GM12878 (cell line): ENCODE measurements around the gene NEGR1. TPM values are rescaled to one million over a fixed set of nuclear protein-coding genes. Genes with fewer than 3 reads are reported as not detected.
A peak's percentile ranks its signal among the peaks of the same experiment; 100 is the strongest.

Experiments
- ATAC-seq: fragments of 200-7000 bp; cut with Tn5 transposase; 3 replicates; pipeline ENCODE4 v1.9.1; 2020; ENCODE audit warnings: mild to moderate bottlenecking, moderate library complexity
- BruUV-seq: library from RNA; stranded (reverse); fragments of 400-500 nt; replicated peaks from 2 replicates; lab custom pipeline; 2021; lab: Mats Ljungman, UMichigan
- CTCF ChIA-PET: fragments of 300-600 bp; sonication (Branson Sonifier 250); formaldehyde crosslinking; extraction: SDS; loops from one replicate; lab custom pipeline; 2021; ENCODE audit warnings: inconsistent platforms; lab: Yijun Ruan, JAX
- POLR2A ChIA-PET: fragments of 350-600 bp; formaldehyde crosslinking; extraction: SDS; loops from one replicate; lab custom pipeline; 2021; ENCODE audit warnings: inconsistent platforms; lab: Charles Lee
- RAD21 ChIA-PET: fragments of 300-600 bp; sonication (Branson Sonifier 250); formaldehyde crosslinking; loops from one replicate; lab custom pipeline; 2023; ENCODE audit warnings: antibody characterized with exemption; ENCODE audit not compliant: unreplicated experiment; lab: Charles Lee
- SMC1A ChIA-PET: fragments of 300-600 bp; sonication (Branson Sonifier 250); formaldehyde crosslinking; loops from one replicate; lab custom pipeline; 2023; ENCODE audit not compliant: unreplicated experiment, uncharacterized antibody; lab: Charles Lee
- DNase-seq: peaks from one replicate; pipeline ENCODE4 v3.0.0-alpha.2; 2011; ENCODE audit warnings: low read depth, low spot score
- FAIRE-seq: peaks from 3 replicates; lab custom pipeline; 2011; peaks lifted over from hg19 to GRCh38; lab: Jason Lieb, UNC
- H2AFZ ChIP-seq: 2 replicates; pipeline ENCODE4 v1.6.0; 2011; ENCODE audit warnings: low read depth, low read length, control low read depth; ENCODE audit not compliant: control insufficient read depth
- H3K27ac ChIP-seq: 2 replicates; pipeline ENCODE4 v1.5.1; 2011; ENCODE audit warnings: control low read depth; ENCODE audit not compliant: control insufficient read depth, insufficient read depth
- H3K27me3 ChIP-seq, 2 experiments: replicated peaks in 1 of 2; 2 replicates each; pipeline versions ENCODE4 v1.6.0 to v1.6.1; 2011; ENCODE audit warnings: low read length in 1 of 2; ENCODE audit not compliant: control insufficient read depth in 2 of 2, insufficient read depth in 2 of 2
- H3K36me3 ChIP-seq, 2 experiments: 2 replicates each; pipeline ENCODE4 v1.5.1; 2011; ENCODE audit warnings: low read length in 1 of 2; ENCODE audit not compliant: control insufficient read depth in 2 of 2, insufficient read depth in 2 of 2
- H3K4me1 ChIP-seq: 2 replicates; pipeline ENCODE4 v1.6.1; 2011; ENCODE audit warnings: mild to moderate bottlenecking, low read length, moderate library complexity, mixed read lengths; ENCODE audit not compliant: control insufficient read depth, insufficient read depth
- H3K4me2 ChIP-seq: 2 replicates; pipeline ENCODE4 v1.6.0; 2011; ENCODE audit warnings: control low read depth; ENCODE audit not compliant: control insufficient read depth, insufficient read depth
- H3K4me3 ChIP-seq: fragments of 200-600 bp; sonication (generic); 2 replicates; pipeline ENCODE4 v1.5.1; 2016
- H3K79me2 ChIP-seq: 2 replicates; pipeline ENCODE4 v1.6.0; 2011; ENCODE audit warnings: low read length; ENCODE audit not compliant: control insufficient read depth, insufficient read depth
- H3K9ac ChIP-seq: 2 replicates; pipeline ENCODE4 v1.8.0; 2011; ENCODE audit warnings: low read length, control low read depth, mixed read lengths; ENCODE audit not compliant: control insufficient read depth, insufficient read depth
- H3K9me3 ChIP-seq: replicated peaks from 3 replicates; pipeline ENCODE4 v1.5.1; 2011; ENCODE audit warnings: mild to moderate bottlenecking, low read length; ENCODE audit not compliant: control insufficient read depth, insufficient read depth
- H4K20me1 ChIP-seq: 2 replicates; pipeline ENCODE4 v1.6.0; 2011; ENCODE audit not compliant: control insufficient read depth, insufficient read depth
- ATF2 ChIP-seq: IDR thresholded peaks from 2 replicates; pipeline ENCODE4 v1.6.1; 2012; ENCODE audit warnings: low read length, inconsistent platforms
- ATF3 ChIP-seq: IDR thresholded peaks from 2 replicates; pipeline ENCODE4 v1.6.1; 2011; ENCODE audit warnings: low read depth, mild to moderate bottlenecking, low read length, moderate library complexity, borderline replicate concordance; ENCODE audit errors: extremely low read depth
- BCL3 ChIP-seq: IDR thresholded peaks from 2 replicates; pipeline ENCODE4 v1.6.1; 2011; ENCODE audit warnings: borderline replicate concordance, low read depth, mild to moderate bottlenecking, moderate library complexity, low read length; ENCODE audit not compliant: insufficient read depth, poor library complexity, severe bottlenecking
- CTCF ChIP-seq, 3 experiments: IDR thresholded peaks in 2 of 3; conservative IDR thresholded peaks in 1 of 3; 2 replicates each; pipeline ENCODE4 v1.5.1; 2011; ENCODE audit warnings: low read depth in 3 of 3, low read length in 3 of 3, mild to moderate bottlenecking in 3 of 3, control low read depth in 2 of 3, moderate library complexity in 2 of 3, inconsistent platforms in 1 of 3, mixed read lengths in 1 of 3; ENCODE audit not compliant: control insufficient read depth in 2 of 3, insufficient read depth in 1 of 3; ENCODE audit errors: extremely low read depth in 1 of 3
- FOXK2 ChIP-seq: fragments of 450-650 bp; IDR thresholded peaks from 2 replicates; pipeline ENCODE4 v1.6.1; 2017; ENCODE audit warnings: mild to moderate bottlenecking, moderate library complexity
- HCFC1 ChIP-seq: fragments of 150-350 bp; IDR thresholded peaks from 2 replicates; pipeline ENCODE4 v1.6.1; 2014; ENCODE audit warnings: low read length
- NFYB ChIP-seq: IDR thresholded peaks from 2 replicates; pipeline ENCODE4 v1.6.1; 2011; ENCODE audit warnings: low read depth, mild to moderate bottlenecking, low read length, improper control_type of control experiment, moderate library complexity; ENCODE audit not compliant: insufficient read depth
- PBX3 ChIP-seq: IDR thresholded peaks from 2 replicates; pipeline ENCODE4 v1.6.1; 2011; ENCODE audit warnings: mild to moderate bottlenecking, low read depth, low read length, moderate library complexity; ENCODE audit not compliant: insufficient replicate concordance
- RB1 ChIP-seq: fragments of 450-650 bp; formaldehyde crosslinking; IDR thresholded peaks from 2 replicates; pipeline ENCODE4 v1.6.1; 2017; ENCODE audit warnings: mild to moderate bottlenecking, borderline replicate concordance
- SKIL ChIP-seq: fragments of 450-650 bp; IDR thresholded peaks from 2 replicates; pipeline ENCODE4 v1.6.1; 2017; ENCODE audit warnings: mild to moderate bottlenecking, low read depth, inconsistent platforms; ENCODE audit not compliant: poor library complexity, severe bottlenecking
- SMC3 ChIP-seq: IDR thresholded peaks from 2 replicates; pipeline ENCODE4 v1.6.1; 2011; ENCODE audit warnings: low read length, improper control_type of control experiment, borderline replicate concordance
- ZBED1 ChIP-seq: IDR thresholded peaks from 2 replicates; pipeline ENCODE4 v1.6.1; 2016; ENCODE audit warnings: borderline replicate concordance
- WGBS: methylation state at CpG from one replicate; pipeline ENCODE4 v1.1.6; 2016; ENCODE audit warnings: low lambda C conversion rate; ENCODE audit not compliant: insufficient replicate concordance, insufficient coverage; ENCODE audit errors: missing lambda C conversion rate; 5-methylcytosine and 5-hydroxymethylcytosine counted together
- in situ Hi-C: fragments of 300-500 bp; cut with MboI; formaldehyde crosslinking; loops from 9 replicates; pipeline ENCODE4 v1.14.3; 2018; ENCODE audit warnings: mixed read lengths
- intact Hi-C: fragments of 100-400 bp; cut with micrococcal nuclease; formaldehyde crosslinking; loops from one replicate; pipeline ENCODE4 v1.14.2; 2022; ENCODE audit not compliant: unreplicated experiment
- polyA plus RNA-seq, 11 experiments: library from polyadenylated mRNA; depleted of rRNA in 4 of 11; unstranded in 6 of 11; stranded (reverse) in 5 of 11; fragments of >200 nt; fragmentation: Nextera tagmentation in 4 of 11; fragmentation: Illumina TruSeq in 1 of 11; extraction: Ambion mirVana in 4 of 11; extraction: Trizol in 1 of 11; gene quantifications; 1 replicate in 1 of 11; 2 replicates in 10 of 11; pipeline versions ENCODE4 v1.2.1 to v1.2.3, GENCODE V29; 2011 to 2016; ENCODE audit warnings: inconsistent platforms in 2 of 11, missing spikeins in 2 of 11, low read depth in 1 of 11
- total RNA-seq, 4 experiments: library from RNA; depleted of rRNA in 3 of 4; stranded (reverse); fragments of >200 nt in 3 of 4; fragmentation: Illumina TruSeq in 1 of 4; extraction: Trizol in 1 of 4; gene quantifications; 2 replicates each; pipeline versions ENCODE4 v1.2.1 to v1.2.3, GENCODE V29; 2013 to 2021

NEGR1 gene
- total and polyA plus RNA-seq, 10 of the 15 experiments (the other 5 are each of a cell fraction or from before 2014, with no cell fraction given) = under 0.01 to 0.03 (median 0.01) TPM; not detected in 7

- TF ChIP-seq ATF2 = no peak
- no peak for TF ChIP-seq ZBED1
- TF ChIP-seq HCFC1 = no peak
- no peak for TF ChIP-seq FOXK2
Observed at GRCh38 chr1:71522721-71523120, 759.6 kb downstream of the NEGR1 start (continued).

GRCh38 chr1:71521655-71522264 is 760.6 kb downstream of the NEGR1 start:
- H3K36me3 ChIP-seq = no peaks in the 10 kb centered on the region
- FAIRE-seq (peak; percentile 41), DNase-seq (no peak), ATAC-seq (peak; percentile 70)
- 0% methylated on average over 1 of the region's 1 CpG for WGBS
- no peak overlapping the region for H3K9ac ChIP-seq
- ChIA-PET POLR2A (no interaction called here), SMC1A (no interaction called here), RAD21 (no interaction called here), CTCF (interaction anchor here (1.3 kb wide), 1 partner anchor 428 kb away, joined by 7 read pairs; no protein-coding TSS in a partner anchor)
- H2AFZ ChIP-seq = no peak overlapping the region
- H3K27ac ChIP-seq = no peak overlapping the region
- H3K4me3 ChIP-seq = no peak overlapping the region
- no peak overlapping the region for H3K4me2 ChIP-seq
- no peaks in the 10 kb centered on the region for H3K27me3 ChIP-seq
- no peaks in the 10 kb centered on the region for H3K79me2 ChIP-seq
- no peaks in the 10 kb centered on the region for H3K4me1 ChIP-seq
- intact Hi-C loops (loop anchor here (5.0 kb wide), 2 partner anchors 324 to 429 kb away; no protein-coding TSS in a partner anchor), in situ Hi-C loops (no loop called here)
- BruUV-seq = no TSS peak
- H3K9me3 ChIP-seq = no peaks in the 10 kb centered on the region
- H4K20me1 ChIP-seq = no peaks in the 10 kb centered on the region
- peak; percentile 52; the same call in 1 of the 2 replicates for TF ChIP-seq SMC3
- TF ChIP-seq ATF3 = no peak
- TF ChIP-seq PBX3 = no peak
- peak; percentile 40 to 61 (median 43); a peak in 5 of 6 replicates for TF ChIP-seq CTCF (IDR thresholded peaks at IDR 0.05 in 2 of 3, conservative IDR thresholded peaks at IDR 0.05 in 1 of 3; ENCODE audit: control insufficient read depth in 2 of 3, extremely low read depth in 1 of 3, insufficient read depth in 1 of 3, low read depth in 3 of 3, low read length in 3 of 3)
- TF ChIP-seq NFYB = no peak
- TF ChIP-seq SKIL = no peak
- TF ChIP-seq RB1 = no peak
- TF ChIP-seq BCL3 = no peak
